Hepatocyte (in vitro differentiated cells): ENCODE measurements around the gene KRTAP29-1. TPM values are rescaled to one million over a fixed set of nuclear protein-coding genes. Genes with fewer than 3 reads are reported as not detected.

Experiments used
- DNase-seq: peaks from one replicate; pipeline ENCODE4 v3.0.0-alpha.2; 2016; ENCODE audit warnings: low spot score
- H2AFZ ChIP-seq: fragments of 200-600 bp; sonication (generic); 2 replicates; pipeline ENCODE4 v1.6.0; 2016; ENCODE audit warnings: antibody characterized with exemption, mild to moderate bottlenecking
- H3K27ac ChIP-seq: fragments of 200-600 bp; sonication (generic); 2 replicates; pipeline ENCODE4 v1.5.1; 2016; ENCODE audit warnings: mild to moderate bottlenecking
- H3K27me3 ChIP-seq: fragments of 200-600 bp; sonication (generic); 2 replicates; pipeline ENCODE4 v1.6.1; 2016
- H3K36me3 ChIP-seq: fragments of 200-600 bp; sonication (generic); replicated peaks from 2 replicates; pipeline ENCODE4 v1.5.1; 2016; ENCODE audit warnings: low read depth; ENCODE audit not compliant: insufficient read depth
- H3K4me1 ChIP-seq: fragments of 200-600 bp; sonication (generic); 2 replicates; pipeline ENCODE4 v1.5.1; 2016; ENCODE audit warnings: mild to moderate bottlenecking, moderate library complexity; ENCODE audit not compliant: insufficient read depth
- H3K4me2 ChIP-seq: fragments of 200-600 bp; sonication (generic); 2 replicates; pipeline ENCODE4 v1.6.0; 2016
- H3K4me3 ChIP-seq: fragments of 200-600 bp; sonication (generic); 2 replicates; pipeline ENCODE4 v1.5.1; 2016; ENCODE audit warnings: mild to moderate bottlenecking
- H3K79me2 ChIP-seq: fragments of 200-600 bp; sonication (generic); 2 replicates; pipeline ENCODE4 v1.6.0; 2017; ENCODE audit warnings: mild to moderate bottlenecking
- H3K9me2 ChIP-seq: fragments of 200-600 bp; sonication (generic); replicated peaks from 2 replicates; pipeline ENCODE4 v1.6.0; 2017; ENCODE audit warnings: mild to moderate bottlenecking; ENCODE audit not compliant: insufficient read depth
- H3K9me3 ChIP-seq: fragments of 200-600 bp; sonication (generic); 2 replicates; pipeline ENCODE4 v1.5.1; 2016; ENCODE audit warnings: low read depth, mild to moderate bottlenecking
- H4K20me1 ChIP-seq: fragments of 200-600 bp; sonication (generic); 2 replicates; pipeline ENCODE4 v1.6.0; 2016; ENCODE audit warnings: mild to moderate bottlenecking; ENCODE audit not compliant: insufficient read depth, poor library complexity, severe bottlenecking
- CTCF ChIP-seq: fragments of 200-600 bp; sonication (generic); IDR thresholded peaks from 2 replicates; pipeline ENCODE4 v1.5.1; 2016; ENCODE audit warnings: antibody characterized with exemption, mild to moderate bottlenecking; ENCODE audit not compliant: poor library complexity
- EZH2 ChIP-seq: fragments of 200-600 bp; sonication (generic); IDR thresholded peaks from 2 replicates; pipeline ENCODE4 v1.6.1; 2016; ENCODE audit warnings: antibody characterized with exemption, mild to moderate bottlenecking, borderline replicate concordance
- EZH2phosphoT487 ChIP-seq: fragments of 200-600 bp; sonication (generic); IDR thresholded peaks from one replicate; pipeline ENCODE4 v1.6.1; 2018; ENCODE audit warnings: antibody characterized with exemption, mild to moderate bottlenecking, low read depth, moderate library complexity; ENCODE audit not compliant: unreplicated experiment, severe bottlenecking
- WGBS: methylation state at CpG from one replicate; pipeline ENCODE4 v1.1.6; 2016; ENCODE audit warnings: low lambda C conversion rate; ENCODE audit errors: missing lambda C conversion rate; 5-methylcytosine and 5-hydroxymethylcytosine counted together
- polyA plus RNA-seq: library from polyadenylated mRNA; unstranded; fragments of >200 nt; fragmentation: Nextera tagmentation; extraction: Ambion mirVana; gene quantifications from 2 replicates; pipeline ENCODE4 v1.2.1, GENCODE V29; 2016
- total RNA-seq: library from RNA; depleted of rRNA; stranded (reverse); fragments of >200 nt; gene quantifications from 2 replicates; pipeline ENCODE4 v1.2.3, GENCODE V29; 2014

KRTAP29-1 gene
- total and polyA plus RNA-seq, 2 experiments from 2014 or later, result not detected

- H3K27ac ChIP-seq, result no peak overlapping the region
- no peaks in the 10 kb centered on the region for H3K79me2 ChIP-seq
- no peaks in the 10 kb centered on the region for H4K20me1 ChIP-seq
- H3K27me3 ChIP-seq, result no peaks in the 10 kb centered on the region
- no peaks in the 10 kb centered on the region for H3K9me3 ChIP-seq
- DNase-seq, result no peak
- no peaks in the 10 kb centered on the region for H3K4me1 ChIP-seq
- no peak for TF ChIP-seq EZH2
- no peak overlapping the region for H3K4me2 ChIP-seq
- no peak overlapping the region for H3K4me3 ChIP-seq
- no peaks in the 10 kb centered on the region for H3K9me2 ChIP-seq
- H3K36me3 ChIP-seq, result no peaks in the 10 kb centered on the region
- H2AFZ ChIP-seq, result no peak overlapping the region
- 90% methylated on average over 10 of the region's 10 CpGs for WGBS
These were observed 5.7 kb upstream of the KRTAP29-1 start for GRCh38 chr17:41308251-41308917.

DNA sequence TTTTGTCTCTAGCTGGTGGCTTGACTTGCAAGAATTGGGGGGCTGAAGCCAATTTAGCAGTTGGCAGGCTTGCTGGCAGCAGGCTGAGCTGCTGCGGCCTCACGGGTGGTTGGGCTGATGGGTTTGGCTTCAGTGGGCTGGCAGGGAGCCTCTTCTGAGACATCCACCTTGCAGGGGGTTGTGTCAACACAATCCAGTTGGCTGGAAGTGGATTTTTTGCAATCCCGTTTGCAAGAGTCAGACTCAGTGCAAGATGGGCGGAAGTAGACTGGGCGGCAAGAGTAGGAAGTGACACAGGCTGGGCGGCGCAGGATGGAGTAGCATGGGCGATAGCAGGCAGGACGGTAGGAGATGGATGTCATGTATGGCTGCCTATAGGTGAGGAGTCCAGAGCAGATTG is 5.0 kb upstream of the KRTAP29-1 start:
- Histone ChIP-seq H3K36me3 (no peaks in the 10 kb centered on the region), H3K4me2 (no peak overlapping the region), H3K27me3 (no peaks in the 10 kb centered on the region), H3K9me3 (no peaks in the 10 kb centered on the region), H4K20me1 (no peaks in the 10 kb centered on the region), H3K9me2 (no peaks in the 10 kb centered on the region), H3K4me1 (no peaks in the 10 kb centered on the region), H3K27ac (no peak overlapping the region), H3K79me2 (no peaks in the 10 kb centered on the region), H3K4me3 (no peak overlapping the region), H2AFZ (no peak overlapping the region)
- DNase-seq, result no peak
- TF ChIP-seq EZH2phosphoT487 (no peak), EZH2 (no peak), CTCF (no peak)
- WGBS, result 84% methylated on average over 9 of the region's 9 CpGs

DNA sequence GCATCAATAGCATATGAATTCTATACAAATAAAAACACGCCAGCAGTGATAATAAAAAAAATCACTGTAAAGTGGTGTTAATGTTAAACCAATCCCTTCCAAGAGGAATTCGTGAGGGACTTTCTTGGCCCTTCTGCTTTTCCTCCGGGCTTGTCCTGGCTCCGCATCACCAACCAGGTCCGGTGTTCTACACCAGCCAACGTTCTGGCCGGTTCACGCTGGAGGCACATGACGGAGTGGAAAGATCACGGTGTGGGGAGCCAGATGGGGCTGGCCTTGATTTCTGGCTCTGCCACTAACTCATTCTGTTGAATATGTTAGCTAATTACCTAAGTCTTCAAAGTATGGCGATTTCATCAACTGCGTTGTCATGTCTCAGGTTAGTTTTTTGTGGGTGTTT is 1.4 kb upstream of the KRTAP29-1 start:
- Histone ChIP-seq H2AFZ (no peak overlapping the region), H3K4me3 (no peak overlapping the region), H3K9me2 (no peaks in the 10 kb centered on the region), H3K27me3 (no peaks in the 10 kb centered on the region), H4K20me1 (no peaks in the 10 kb centered on the region), H3K4me2 (no peak overlapping the region), H3K9me3 (no peaks in the 10 kb centered on the region), H3K79me2 (no peaks in the 10 kb centered on the region), H3K36me3 (no peaks in the 10 kb centered on the region), H3K4me1 (no peaks in the 10 kb centered on the region), H3K27ac (no peak overlapping the region)
- WGBS, result 89% methylated on average over 12 of the region's 12 CpGs
- TF ChIP-seq EZH2phosphoT487 (no peak), CTCF (no peak), EZH2 (no peak)
- DNase-seq, result no peak

DNA sequence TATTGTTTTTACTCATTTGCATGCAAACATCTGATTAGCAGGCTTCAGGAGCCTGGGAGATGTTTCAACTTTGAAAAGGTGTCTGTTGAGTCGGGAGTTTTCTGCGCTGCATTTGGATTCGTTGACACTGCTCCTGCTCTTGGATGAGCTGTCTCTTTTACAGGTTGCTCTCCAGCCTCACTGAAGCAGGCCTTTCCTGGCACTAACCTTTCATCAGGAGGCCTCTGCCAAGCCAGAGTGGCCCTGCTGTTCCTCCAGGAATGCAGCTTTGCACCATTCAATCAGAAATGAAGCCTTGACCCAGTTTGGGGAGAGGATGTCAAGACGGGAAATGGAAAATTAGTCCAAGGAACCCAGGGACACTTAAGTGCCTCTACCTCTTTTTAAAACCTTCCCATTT is 330 bp upstream of the KRTAP29-1 start:
- DNase-seq, result no peak
- H3K79me2 ChIP-seq, result no peaks in the 10 kb centered on the region
- H3K4me3 ChIP-seq, result no peak overlapping the region
- no peaks in the 10 kb centered on the region for H3K9me3 ChIP-seq
- H3K36me3 ChIP-seq, result no peaks in the 10 kb centered on the region
- H3K4me2 ChIP-seq, result no peak overlapping the region
- H3K27ac ChIP-seq, result no peak overlapping the region
- TF ChIP-seq EZH2phosphoT487 (no peak), CTCF (no peak), EZH2 (no peak)
- H3K4me1 ChIP-seq, result no peaks in the 10 kb centered on the region
- H3K9me2 ChIP-seq, result no peaks in the 10 kb centered on the region
- no peaks in the 10 kb centered on the region for H3K27me3 ChIP-seq
- no peaks in the 10 kb centered on the region for H4K20me1 ChIP-seq
- 92% methylated on average over 4 of the region's 4 CpGs for WGBS
- no peak overlapping the region for H2AFZ ChIP-seq
